Neural cell (in vitro differentiated cells): ENCODE measurements around the gene ZNF148. TPM values are rescaled to one million over a fixed set of nuclear protein-coding genes. Genes with fewer than 3 reads are reported as not detected.

ENCODE experiments used
- H2AFZ ChIP-seq: fragments of 200-600, 300-800 bp; sonication (generic), shearing (Covaris generic); 2 replicates; pipeline ENCODE4 v1.6.0; 2014; ENCODE audit warnings: low read depth, mild to moderate bottlenecking, antibody characterized with exemption, low read length, moderate library complexity
- H3F3A ChIP-seq: fragments of 200-600 bp; shearing (Covaris generic); 2 replicates; pipeline ENCODE4 v1.6.1; 2016; ENCODE audit warnings: mild to moderate bottlenecking, moderate library complexity, mixed read lengths, antibody characterized with exemption, low read length; ENCODE audit not compliant: insufficient read depth, poor library complexity, severe bottlenecking
- H3K27ac ChIP-seq: fragments of 200-600, 300-800 bp; sonication (generic), shearing (Covaris generic); 2 replicates; pipeline ENCODE4 v1.5.1; 2014; ENCODE audit warnings: mild to moderate bottlenecking, low read length, moderate library complexity
- H3K27me3 ChIP-seq: fragments of 300-800, 200-600 bp; sonication (generic), shearing (Covaris generic); 2 replicates; pipeline ENCODE4 v1.6.0; 2014; ENCODE audit warnings: mild to moderate bottlenecking, low read depth, low read length, moderate library complexity; ENCODE audit not compliant: insufficient read depth
- H3K36me3 ChIP-seq: fragments of 300-800, 200-600 bp; sonication (generic), shearing (Covaris generic); 2 replicates; pipeline ENCODE4 v1.5.1; 2014; ENCODE audit warnings: mild to moderate bottlenecking, antibody characterized with exemption, low read length, moderate library complexity; ENCODE audit not compliant: insufficient read depth
- H3K4me2 ChIP-seq: fragments of 300-800, 200-600 bp; sonication (generic), shearing (Covaris generic); 2 replicates; pipeline ENCODE4 v1.6.0; 2014; ENCODE audit warnings: mild to moderate bottlenecking, low read length
- H3K4me3 ChIP-seq: fragments of 300-800, 200-600 bp; sonication (generic), shearing (Covaris generic); 2 replicates; pipeline ENCODE4 v1.5.1; 2014; ENCODE audit warnings: mild to moderate bottlenecking, low read length, moderate library complexity
- H3K79me2 ChIP-seq: fragments of 200-600 bp; shearing (Covaris generic); replicated peaks from 2 replicates; pipeline ENCODE4 v1.6.0; 2014; ENCODE audit warnings: mild to moderate bottlenecking, low read length, moderate library complexity; ENCODE audit not compliant: insufficient read depth
- H3K9ac ChIP-seq: fragments of 300-800, 200-600 bp; sonication (generic), shearing (Covaris generic); 2 replicates; pipeline ENCODE4 v1.6.1; 2016; ENCODE audit warnings: mild to moderate bottlenecking, low read length, mixed read lengths
- H3K9me2 ChIP-seq: fragments of 200-600 bp; shearing (Covaris generic); 2 replicates; pipeline ENCODE4 v1.6.1; 2016; ENCODE audit warnings: mild to moderate bottlenecking, low read length, mixed read lengths; ENCODE audit not compliant: insufficient read depth
- H3K9me3 ChIP-seq: fragments of 200-600, 300-800 bp; sonication (generic), shearing (Covaris generic); 2 replicates; pipeline ENCODE4 v1.6.1; 2016; ENCODE audit warnings: mild to moderate bottlenecking, mixed run types, low read length, moderate library complexity, mixed read lengths
- H4K20me1 ChIP-seq: fragments of 200-600 bp; shearing (Covaris generic); 2 replicates; pipeline ENCODE4 v1.6.1; 2016; ENCODE audit warnings: mild to moderate bottlenecking, mixed run types; ENCODE audit not compliant: insufficient read depth
- CTCF ChIP-seq: fragments of 450-650 bp; IDR thresholded peaks from 2 replicates; pipeline ENCODE4 v1.5.1; 2014; ENCODE audit warnings: antibody characterized with exemption, mild to moderate bottlenecking, moderate library complexity; ENCODE audit not compliant: poor library complexity, severe bottlenecking
- EP300 ChIP-seq: fragments of 450-650 bp; conservative IDR thresholded peaks from 2 replicates; pipeline ENCODE4 v1.6.1; 2014; ENCODE audit warnings: antibody characterized with exemption, mild to moderate bottlenecking, moderate library complexity; ENCODE audit not compliant: poor library complexity, severe bottlenecking
- EZH2 ChIP-seq: fragments of 200-600, 300-800 bp; shearing (Covaris generic), sonication (generic); IDR thresholded peaks from 2 replicates; pipeline ENCODE4 v1.6.1; 2014; ENCODE audit warnings: antibody characterized with exemption, low read length, borderline replicate concordance, mild to moderate bottlenecking; ENCODE audit not compliant: insufficient read depth, poor library complexity, severe bottlenecking
- MXI1 ChIP-seq: fragments of 450-650 bp; conservative IDR thresholded peaks from 2 replicates; pipeline ENCODE4 v1.6.1; 2014; ENCODE audit warnings: antibody characterized with exemption, mild to moderate bottlenecking; ENCODE audit not compliant: poor library complexity, severe bottlenecking
- POLR2AphosphoS5 ChIP-seq: IDR thresholded peaks from 2 replicates; pipeline ENCODE4 v1.6.1; 2012
- RAD21 ChIP-seq: fragments of 450-650 bp; conservative IDR thresholded peaks from 2 replicates; pipeline ENCODE4 v1.6.1; 2014; ENCODE audit warnings: antibody characterized with exemption, mild to moderate bottlenecking, moderate library complexity
- SMC3 ChIP-seq: fragments of 450-650 bp; conservative IDR thresholded peaks from 2 replicates; pipeline ENCODE4 v1.6.1; 2014; ENCODE audit warnings: antibody characterized with exemption, mild to moderate bottlenecking, moderate library complexity; ENCODE audit not compliant: poor library complexity
- TAF1 ChIP-seq: IDR thresholded peaks from 2 replicates; pipeline ENCODE4 v1.6.1; 2012; ENCODE audit warnings: low read depth
- polyA plus RNA-seq: library from polyadenylated mRNA; depleted of rRNA; stranded (reverse); fragments of >200 nt; gene quantifications from 2 replicates; pipeline ENCODE4 v1.2.3, GENCODE V29; 2014
- TF ChIP-seq, protein P1 (sequence below): IDR thresholded peaks from 2 replicates; pipeline ENCODE4 v1.6.1; 2012; ENCODE audit warnings: borderline replicate concordance

The ZNF148 gene
- polyA plus RNA-seq, 1 donor from 2014 or later: 16.9 TPM

- no peaks in the 10 kb centered on the region for H3F3A ChIP-seq
- H3K9me2 ChIP-seq: no peaks in the 10 kb centered on the region
- no peaks in the 10 kb centered on the region for H4K20me1 ChIP-seq
- no peak overlapping the region for H3K4me2 ChIP-seq
- H3K9ac ChIP-seq: no peak overlapping the region
- H3K27ac ChIP-seq: no peak overlapping the region
- no peak overlapping the region for H2AFZ ChIP-seq
- H3K27me3 ChIP-seq: no peaks in the 10 kb centered on the region
- no peaks in the 10 kb centered on the region for H3K79me2 ChIP-seq
- H3K9me3 ChIP-seq: no peaks in the 10 kb centered on the region
- TF ChIP-seq CTCF (no peak), MXI1 (no peak), TAF1 (no peak), POLR2AphosphoS5 (no peak), SMC3 (no peak), RAD21 (no peak)
- TF ChIP-seq, protein P1, sequence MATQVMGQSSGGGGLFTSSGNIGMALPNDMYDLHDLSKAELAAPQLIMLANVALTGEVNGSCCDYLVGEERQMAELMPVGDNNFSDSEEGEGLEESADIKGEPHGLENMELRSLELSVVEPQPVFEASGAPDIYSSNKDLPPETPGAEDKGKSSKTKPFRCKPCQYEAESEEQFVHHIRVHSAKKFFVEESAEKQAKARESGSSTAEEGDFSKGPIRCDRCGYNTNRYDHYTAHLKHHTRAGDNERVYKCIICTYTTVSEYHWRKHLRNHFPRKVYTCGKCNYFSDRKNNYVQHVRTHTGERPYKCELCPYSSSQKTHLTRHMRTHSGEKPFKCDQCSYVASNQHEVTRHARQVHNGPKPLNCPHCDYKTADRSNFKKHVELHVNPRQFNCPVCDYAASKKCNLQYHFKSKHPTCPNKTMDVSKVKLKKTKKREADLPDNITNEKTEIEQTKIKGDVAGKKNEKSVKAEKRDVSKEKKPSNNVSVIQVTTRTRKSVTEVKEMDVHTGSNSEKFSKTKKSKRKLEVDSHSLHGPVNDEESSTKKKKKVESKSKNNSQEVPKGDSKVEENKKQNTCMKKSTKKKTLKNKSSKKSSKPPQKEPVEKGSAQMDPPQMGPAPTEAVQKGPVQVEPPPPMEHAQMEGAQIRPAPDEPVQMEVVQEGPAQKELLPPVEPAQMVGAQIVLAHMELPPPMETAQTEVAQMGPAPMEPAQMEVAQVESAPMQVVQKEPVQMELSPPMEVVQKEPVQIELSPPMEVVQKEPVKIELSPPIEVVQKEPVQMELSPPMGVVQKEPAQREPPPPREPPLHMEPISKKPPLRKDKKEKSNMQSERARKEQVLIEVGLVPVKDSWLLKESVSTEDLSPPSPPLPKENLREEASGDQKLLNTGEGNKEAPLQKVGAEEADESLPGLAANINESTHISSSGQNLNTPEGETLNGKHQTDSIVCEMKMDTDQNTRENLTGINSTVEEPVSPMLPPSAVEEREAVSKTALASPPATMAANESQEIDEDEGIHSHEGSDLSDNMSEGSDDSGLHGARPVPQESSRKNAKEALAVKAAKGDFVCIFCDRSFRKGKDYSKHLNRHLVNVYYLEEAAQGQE: no peak
- no peaks in the 10 kb centered on the region for H3K36me3 ChIP-seq
- H3K4me3 ChIP-seq: no peak overlapping the region
These were observed 8.6 kb upstream of the ZNF148 start for GRCh38 chr3:125383744-125384143.

DNA sequence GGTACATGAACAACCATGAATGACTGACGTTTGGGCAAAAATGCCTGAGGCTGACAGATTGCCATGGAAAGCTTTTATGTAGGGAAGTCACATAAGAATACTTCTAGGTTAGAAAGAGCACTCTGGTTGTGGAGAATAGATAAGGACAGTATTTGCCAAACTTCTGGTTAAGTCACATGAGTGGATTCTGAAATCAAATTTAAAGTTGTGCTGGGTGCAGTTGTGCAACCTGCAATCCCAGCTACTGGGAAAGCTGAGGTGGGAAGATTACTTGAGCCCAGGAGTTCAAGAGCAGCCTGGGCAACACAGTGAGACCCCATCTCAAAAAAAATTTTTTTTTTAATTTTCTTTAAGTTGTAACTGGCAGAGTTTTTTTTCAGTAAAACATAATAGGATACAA, 7.2 kb upstream of the ZNF148 start:
- Histone ChIP-seq H3K9me3 (no peaks in the 10 kb centered on the region), H3K36me3 (no peaks in the 10 kb centered on the region), H3K9ac (no peak overlapping the region), H3K9me2 (no peaks in the 10 kb centered on the region), H3K4me2 (no peak overlapping the region), H3K4me3 (no peak overlapping the region), H3F3A (no peaks in the 10 kb centered on the region), H4K20me1 (no peaks in the 10 kb centered on the region), H3K27me3 (no peaks in the 10 kb centered on the region), H3K27ac (no peak overlapping the region), H3K79me2 (no peaks in the 10 kb centered on the region), H2AFZ (no peak overlapping the region)
- TF ChIP-seq SMC3 (no peak), MXI1 (no peak), EP300 (no peak), CTCF (no peak), TAF1 (no peak), POLR2AphosphoS5 (no peak), EZH2 (no peak), RAD21 (no peak)
- TF ChIP-seq, protein P1: no peak
